Transverse colon (tissue), 4 donors: Measurements from ENCODE around the gene SMC1A. TPM values are rescaled to one million over a fixed set of nuclear protein-coding genes. Genes with fewer than 3 reads are reported as not detected.

Source experiments
- DNase-seq: peaks from one replicate; pipeline ENCODE4 v3.0.0-alpha.2; 2019
- H3K27ac ChIP-seq, 4 donors: fragments of 200-600 bp; sonication (generic); 2 replicates each; pipeline ENCODE4 v1.5.1; 2016 to 2018; ENCODE audit warnings: inconsistent platforms in 4 of 4
- H3K27me3 ChIP-seq: fragments of 200-600 bp; sonication (generic); 2 replicates; pipeline ENCODE4 v1.5.1; 2017; ENCODE audit warnings: inconsistent platforms
- H3K36me3 ChIP-seq, 4 donors: fragments of 200-600 bp; sonication (generic); 2 replicates each; pipeline ENCODE4 v1.5.1; 2017 to 2019; ENCODE audit warnings: inconsistent platforms in 4 of 4
- H3K4me1 ChIP-seq, 4 donors: fragments of 200-600 bp; sonication (generic); 2 replicates each; pipeline ENCODE4 v1.5.1; 2017 to 2020; ENCODE audit warnings: inconsistent platforms in 4 of 4
- H3K4me3 ChIP-seq, 4 donors: fragments of 200-600 bp; sonication (generic); 1 replicate in 1 of 4; 2 replicates in 3 of 4; pipeline versions ENCODE4 v1.5.1 to v1.6.1; 2017 to 2019; ENCODE audit warnings: inconsistent platforms in 4 of 4
- H3K9me3 ChIP-seq, 2 donors: fragments of 200-600 bp; sonication (generic); 2 replicates each; pipeline ENCODE4 v1.5.1; 2017 to 2019; ENCODE audit warnings: inconsistent platforms in 2 of 2
- CTCF ChIP-seq, 5 experiments: fragments of 200-600 bp in 3 of 5; fragments of 450-650 bp in 2 of 5; sonication (generic) in 3 of 5; IDR thresholded peaks; 1 replicate in 2 of 5; 2 replicates in 3 of 5; pipeline ENCODE4 v1.5.1; 2016 to 2017; ENCODE audit warnings: antibody characterized with exemption in 5 of 5, inconsistent platforms in 3 of 5, mild to moderate bottlenecking in 2 of 5, moderate library complexity in 1 of 5
- EP300 ChIP-seq: sonication (generic); formaldehyde crosslinking; IDR thresholded peaks from one replicate; pipeline ENCODE4 v1.6.1; 2017; ENCODE audit warnings: antibody characterized with exemption, low read depth
- POLR2A ChIP-seq: fragments of 450-650 bp; IDR thresholded peaks from one replicate; pipeline ENCODE4 v1.6.1; 2016; ENCODE audit warnings: antibody characterized with exemption, mild to moderate bottlenecking, moderate library complexity
- POLR2AphosphoS5 ChIP-seq, 3 donors: sonication (generic); formaldehyde crosslinking; IDR thresholded peaks; one replicate each; pipeline ENCODE4 v1.6.1; 2016; ENCODE audit warnings: antibody characterized with exemption in 3 of 3
- WGBS, 2 donors: methylation state at CpG; one replicate each; pipeline ENCODE4 v1.1.5; 2018; ENCODE audit warnings: low coverage in 1 of 2; 5-methylcytosine and 5-hydroxymethylcytosine counted together
- in situ Hi-C, 4 donors: fragments of 200-750 bp; cut with MboI; loops; one replicate each; pipeline versions ENCODE4 v1.15.0 to v1.15.1; 2017; ENCODE audit warnings: low sequenced_read_pairs in 3 of 4, low pct_ligation_motif_present in 1 of 4, low pct_unique_long_range_greater_than_20kb in 1 of 4
- intact Hi-C: fragments of 100-400 bp; cut with DNase I; formaldehyde crosslinking; loops from one replicate; pipeline ENCODE4 v1.15.1; 2023; ENCODE audit warnings: low total_unique reads
- total RNA-seq, 4 donors: library from RNA; depleted of rRNA; stranded (reverse); fragments of >200 nt; gene quantifications; one replicate each; pipeline ENCODE4 v1.1.0, GENCODE V29; 2016

Gene SMC1A
- total RNA-seq, 4 donors from 2014 or later, result 25.3 to 113 (median 52.9) TPM

- no peaks in the 10 kb centered on the region for H3K9me3 ChIP-seq
- H3K4me1 ChIP-seq, result no peaks in the 10 kb centered on the region
- no peak for DNase-seq
- in situ Hi-C loops (no loop called here), intact Hi-C loops (no loop called here)
- no peak for TF ChIP-seq CTCF (IDR thresholded peaks at IDR 0.05)
- TF ChIP-seq POLR2A, result no peak
- no peak for TF ChIP-seq POLR2AphosphoS5 (IDR thresholded peaks at IDR 0.05)
- TF ChIP-seq EP300, result no peak
- H3K36me3 ChIP-seq, result no peaks in the 10 kb centered on the region
- 42% methylated on average over 8 of the region's 8 CpGs; no CpG with 5 or more reads in 1 of the 2 donors for WGBS, 2 donors
- H3K27me3 ChIP-seq, result no peaks in the 10 kb centered on the region
- H3K4me3 ChIP-seq, result no peak overlapping the region
- no peak overlapping the region for H3K27ac ChIP-seq
These were observed 64.5 kb downstream of the SMC1A start for GRCh38 chrX:53357799-53358530.

- intact Hi-C loops (no loop called here), in situ Hi-C loops (no loop called here)
- 43% methylated on average over 14 of the region's 14 CpGs; no CpG with 5 or more reads in 1 of the 2 donors for WGBS, 2 donors
- Histone ChIP-seq H3K4me3 (no peak overlapping the region), H3K27me3 (no peaks in the 10 kb centered on the region), H3K4me1 (no peaks in the 10 kb centered on the region), H3K9me3 (no peaks in the 10 kb centered on the region), H3K27ac (no peak overlapping the region), H3K36me3 (no peaks in the 10 kb centered on the region)
- DNase-seq, result no peak
- no peak for TF ChIP-seq CTCF (IDR thresholded peaks at IDR 0.05)
- no peak for TF ChIP-seq EP300
- no peak for TF ChIP-seq POLR2AphosphoS5 (IDR thresholded peaks at IDR 0.05)
- TF ChIP-seq POLR2A, result no peak
These were observed 66.3 kb downstream of the SMC1A start for GRCh38 chrX:53356186-53356585.

GRCh38 chrX:53354669-53355068, 67.8 kb downstream of the SMC1A start:
- 72 to 100% methylated on average over 1 to 2 of the region's 2 CpGs for WGBS, 2 donors
- no peak for TF ChIP-seq POLR2A
- TF ChIP-seq POLR2AphosphoS5 (IDR thresholded peaks at IDR 0.05), result no peak
- no peak for TF ChIP-seq EP300
- no peak for TF ChIP-seq CTCF (IDR thresholded peaks at IDR 0.05)
- Histone ChIP-seq H3K36me3 (no peaks in the 10 kb centered on the region), H3K4me3 (no peak overlapping the region), H3K27ac (no peak overlapping the region), H3K9me3 (no peaks in the 10 kb centered on the region), H3K27me3 (no peaks in the 10 kb centered on the region), H3K4me1 (no peaks in the 10 kb centered on the region)
- in situ Hi-C loops (no loop called here), intact Hi-C loops (no loop called here)
- DNase-seq, result no peak

GRCh38 chrX:53347948-53348347, 74.5 kb downstream of the SMC1A start:
- WGBS, 2 donors, result 20 to 31% methylated on average over 1 to 2 of the region's 2 CpGs
- no peak for DNase-seq
- TF ChIP-seq EP300, result no peak
- TF ChIP-seq POLR2AphosphoS5 (IDR thresholded peaks at IDR 0.05), result no peak
- no peak for TF ChIP-seq POLR2A
- TF ChIP-seq CTCF (IDR thresholded peaks at IDR 0.05), result no peak
- Histone ChIP-seq H3K27me3 (no peaks in the 10 kb centered on the region), H3K9me3 (no peaks in the 10 kb centered on the region), H3K4me3 (no peak overlapping the region), H3K27ac (no peak overlapping the region), H3K36me3 (no peaks in the 10 kb centered on the region), H3K4me1 (no peaks in the 10 kb centered on the region)
- in situ Hi-C loops (no loop called here), intact Hi-C loops (no loop called here)
